T-helper 2 cell treated with Interferon-gamma antibody and Interleukin-4, amounts not matched to agents 5 μg/mL and 100 μg/mL, for 36 hours (primary cell): ENCODE data around the gene GABRG3.

Experiments
- DNase-seq: peaks from one replicate; pipeline ENCODE4 v3.0.0; 2021; ENCODE audit warnings: low spot score
- H3K27ac Mint-ChIP-seq: one replicate; pipeline ENCODE4 v1.8.0; 2021; ENCODE audit warnings: mild to moderate bottlenecking, mixed read lengths
- H3K27me3 Mint-ChIP-seq: one replicate; pipeline ENCODE4 v1.8.0; 2021; ENCODE audit warnings: low read depth, mixed read lengths
- H3K36me3 Mint-ChIP-seq: one replicate; pipeline ENCODE4 v1.8.0; 2021; ENCODE audit warnings: low read depth, mixed read lengths
- H3K4me1 Mint-ChIP-seq: one replicate; pipeline ENCODE4 v1.8.0; 2021; ENCODE audit warnings: low read depth, mixed read lengths
- H3K4me3 Mint-ChIP-seq: one replicate; pipeline ENCODE4 v1.8.0; 2022; ENCODE audit warnings: mild to moderate bottlenecking, moderate library complexity, mixed read lengths
- H3K9me3 Mint-ChIP-seq: one replicate; pipeline ENCODE4 v1.8.0; 2021; ENCODE audit warnings: mixed read lengths

Gene GABRG3

DNA sequence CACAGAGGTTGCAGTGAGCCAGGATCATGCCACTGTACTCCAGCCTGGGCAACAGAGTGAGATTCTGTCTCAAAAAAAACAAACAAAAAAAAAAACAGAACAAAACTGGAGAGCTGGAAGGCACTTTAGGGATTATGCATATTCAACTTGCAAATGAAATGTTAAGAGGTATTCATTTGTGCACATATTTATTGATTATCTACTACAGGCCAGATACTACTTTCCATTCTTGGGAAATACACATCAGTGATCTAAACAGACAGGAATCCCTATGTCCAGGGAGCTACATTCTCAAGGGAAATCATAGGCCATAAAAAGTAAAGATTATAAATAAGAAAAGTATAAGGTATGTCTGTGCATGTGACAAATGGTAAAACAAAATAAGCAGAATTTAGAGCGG, 322.6 kb downstream of the GABRG3 start:
- no peaks in the 10 kb centered on the region for H3K36me3 Mint-ChIP-seq
- no peak for DNase-seq
- peaks cover 48% of the 10 kb centered on the region for H3K9me3 Mint-ChIP-seq
- H3K4me3 Mint-ChIP-seq, result no peak overlapping the region
- H3K27me3 Mint-ChIP-seq, result no peaks in the 10 kb centered on the region
- no peak overlapping the region for H3K27ac Mint-ChIP-seq
- no peaks in the 10 kb centered on the region for H3K4me1 Mint-ChIP-seq

GRCh38 chr15:27317736-27318135, 346.8 kb downstream of the GABRG3 start:
- H3K27ac Mint-ChIP-seq, result no peak overlapping the region
- DNase-seq, result no peak
- H3K4me3 Mint-ChIP-seq, result no peak overlapping the region
- no peaks in the 10 kb centered on the region for H3K27me3 Mint-ChIP-seq
- H3K4me1 Mint-ChIP-seq, result no peaks in the 10 kb centered on the region
- H3K9me3 Mint-ChIP-seq, result peaks cover 40% of the 10 kb centered on the region
- no peaks in the 10 kb centered on the region for H3K36me3 Mint-ChIP-seq

DNA sequence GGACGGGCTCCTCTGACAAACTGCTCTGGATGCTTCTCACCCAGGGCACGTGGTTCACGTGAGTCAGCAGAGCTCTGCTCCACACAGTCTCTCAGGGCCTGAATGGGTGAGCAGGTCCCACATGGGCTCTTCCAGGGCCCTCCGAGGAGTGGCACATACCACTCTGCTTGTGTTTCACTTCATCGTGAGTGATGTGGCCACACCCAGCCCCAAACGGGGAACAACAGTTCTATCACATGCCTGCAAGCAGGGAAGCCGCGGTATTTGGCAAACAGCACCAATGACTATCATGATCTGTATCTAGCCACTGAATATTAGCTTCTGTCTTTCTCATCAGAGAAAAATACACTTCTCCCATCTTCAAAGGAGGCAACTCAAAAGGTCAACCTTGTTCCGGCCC, 352.8 kb downstream of the GABRG3 start:
- Mint-ChIP-seq H3K9me3 (peaks cover 59% of the 10 kb centered on the region), H3K4me1 (no peaks in the 10 kb centered on the region), H3K4me3 (no peak overlapping the region), H3K36me3 (no peaks in the 10 kb centered on the region), H3K27me3 (no peaks in the 10 kb centered on the region), H3K27ac (no peak overlapping the region)
- DNase-seq, result no peak

GRCh38 chr15:27324886-27325615, 354.1 kb downstream of the GABRG3 start:
- no peak for DNase-seq
- Mint-ChIP-seq H3K27ac (no peak overlapping the region), H3K36me3 (no peaks in the 10 kb centered on the region), H3K27me3 (no peaks in the 10 kb centered on the region), H3K9me3 (peaks cover 50% of the 10 kb centered on the region), H3K4me3 (no peak overlapping the region), H3K4me1 (no peaks in the 10 kb centered on the region)

- no peak overlapping the region for H3K4me3 Mint-ChIP-seq
- no peaks in the 10 kb centered on the region for H3K27me3 Mint-ChIP-seq
- peaks cover 45% of the 10 kb centered on the region for H3K9me3 Mint-ChIP-seq
- no peaks in the 10 kb centered on the region for H3K36me3 Mint-ChIP-seq
- H3K4me1 Mint-ChIP-seq, result no peaks in the 10 kb centered on the region
- DNase-seq, result no peak
- H3K27ac Mint-ChIP-seq, result no peak overlapping the region
These were observed 356.6 kb downstream of the GABRG3 start for GRCh38 chr15:27327467-27328025.

- H3K36me3 Mint-ChIP-seq, result no peaks in the 10 kb centered on the region
- H3K4me1 Mint-ChIP-seq, result no peaks in the 10 kb centered on the region
- peaks cover 41% of the 10 kb centered on the region for H3K9me3 Mint-ChIP-seq
- no peak overlapping the region for H3K4me3 Mint-ChIP-seq
- no peak for DNase-seq
- no peak overlapping the region for H3K27ac Mint-ChIP-seq
- no peaks in the 10 kb centered on the region for H3K27me3 Mint-ChIP-seq
These were observed 357.2 kb downstream of the GABRG3 start for GRCh38 chr15:27328186-27328585.

DNA sequence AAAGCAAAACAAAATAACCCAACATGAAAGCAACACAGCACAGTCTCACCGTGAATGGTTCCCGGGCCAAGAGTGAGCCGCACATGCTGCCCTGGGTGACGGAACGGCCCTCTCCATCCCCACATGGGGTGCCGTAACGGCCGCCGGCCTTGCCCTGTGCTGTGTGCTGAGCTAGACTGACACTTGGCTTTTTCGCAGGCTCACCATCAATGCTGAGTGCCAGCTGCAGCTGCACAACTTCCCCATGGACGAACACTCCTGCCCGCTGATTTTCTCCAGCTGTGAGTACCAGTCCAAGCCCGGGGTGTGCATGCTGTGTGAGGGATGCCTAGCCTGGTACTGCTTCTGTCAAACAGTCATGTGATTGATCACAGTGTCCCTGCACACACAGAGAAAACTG, 357.6 kb downstream of the GABRG3 start:
- Mint-ChIP-seq H3K36me3 (no peaks in the 10 kb centered on the region), H3K27ac (no peak overlapping the region), H3K9me3 (peaks cover 40% of the 10 kb centered on the region), H3K4me3 (no peak overlapping the region), H3K4me1 (no peaks in the 10 kb centered on the region), H3K27me3 (no peaks in the 10 kb centered on the region)
- DNase-seq, result no peak

DNA sequence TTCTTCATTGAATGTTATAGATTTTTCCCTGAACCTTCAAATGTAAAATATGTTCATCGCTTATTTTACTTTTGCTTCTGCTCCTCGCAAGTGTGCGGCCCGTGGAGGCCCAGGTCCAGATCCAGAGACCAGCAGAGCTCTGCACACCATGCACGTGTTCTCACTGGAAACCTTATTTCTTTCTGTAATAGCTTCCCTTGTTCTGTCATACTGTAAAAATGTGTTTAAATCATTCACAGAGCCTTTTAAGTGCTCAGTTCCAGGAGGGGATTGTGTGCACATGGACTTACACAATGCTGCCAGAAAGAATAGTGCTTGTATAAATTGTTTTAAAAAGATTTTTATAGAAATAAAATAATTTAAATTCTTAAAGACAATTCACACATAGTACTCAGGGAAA, 359.3 kb downstream of the GABRG3 start:
- H3K4me1 Mint-ChIP-seq, result no peaks in the 10 kb centered on the region
- H3K36me3 Mint-ChIP-seq, result no peaks in the 10 kb centered on the region
- DNase-seq, result no peak
- no peak overlapping the region for H3K27ac Mint-ChIP-seq
- peaks cover 26% of the 10 kb centered on the region for H3K9me3 Mint-ChIP-seq
- H3K27me3 Mint-ChIP-seq, result no peaks in the 10 kb centered on the region
- H3K4me3 Mint-ChIP-seq, result no peak overlapping the region

DNA sequence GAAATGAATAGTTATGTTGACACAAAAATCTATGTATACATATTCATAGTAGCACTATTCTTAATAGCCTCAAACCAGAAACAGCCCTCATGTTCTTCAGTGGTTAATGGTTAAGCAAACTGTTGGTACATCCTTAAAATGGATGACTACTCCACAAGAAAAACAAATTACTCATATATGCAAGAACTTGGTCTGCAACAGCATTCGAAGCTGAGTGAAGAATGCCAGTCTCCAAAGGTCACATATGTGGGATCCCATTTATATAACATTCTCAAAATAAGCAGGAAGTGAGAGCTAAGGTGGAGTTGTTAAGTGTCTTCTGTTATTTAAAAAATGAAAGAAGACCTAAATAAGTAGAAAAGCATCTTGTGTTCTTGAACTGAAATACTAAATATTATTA, 365.7 kb downstream of the GABRG3 start:
- H3K9me3 Mint-ChIP-seq, result peaks cover 34% of the 10 kb centered on the region
- H3K27ac Mint-ChIP-seq, result no peak overlapping the region
- DNase-seq, result no peak
- no peaks in the 10 kb centered on the region for H3K4me1 Mint-ChIP-seq
- H3K27me3 Mint-ChIP-seq, result no peaks in the 10 kb centered on the region
- no peaks in the 10 kb centered on the region for H3K36me3 Mint-ChIP-seq
- no peak overlapping the region for H3K4me3 Mint-ChIP-seq

- no peaks in the 10 kb centered on the region for H3K36me3 Mint-ChIP-seq
- H3K27me3 Mint-ChIP-seq, result no peaks in the 10 kb centered on the region
- no peak for DNase-seq
- no peaks in the 10 kb centered on the region for H3K4me1 Mint-ChIP-seq
- H3K4me3 Mint-ChIP-seq, result no peak overlapping the region
- H3K9me3 Mint-ChIP-seq, result peaks cover 49% of the 10 kb centered on the region
- H3K27ac Mint-ChIP-seq, result no peak overlapping the region
These were observed 368.2 kb downstream of the GABRG3 start for GRCh38 chr15:27339138-27339537.

DNA sequence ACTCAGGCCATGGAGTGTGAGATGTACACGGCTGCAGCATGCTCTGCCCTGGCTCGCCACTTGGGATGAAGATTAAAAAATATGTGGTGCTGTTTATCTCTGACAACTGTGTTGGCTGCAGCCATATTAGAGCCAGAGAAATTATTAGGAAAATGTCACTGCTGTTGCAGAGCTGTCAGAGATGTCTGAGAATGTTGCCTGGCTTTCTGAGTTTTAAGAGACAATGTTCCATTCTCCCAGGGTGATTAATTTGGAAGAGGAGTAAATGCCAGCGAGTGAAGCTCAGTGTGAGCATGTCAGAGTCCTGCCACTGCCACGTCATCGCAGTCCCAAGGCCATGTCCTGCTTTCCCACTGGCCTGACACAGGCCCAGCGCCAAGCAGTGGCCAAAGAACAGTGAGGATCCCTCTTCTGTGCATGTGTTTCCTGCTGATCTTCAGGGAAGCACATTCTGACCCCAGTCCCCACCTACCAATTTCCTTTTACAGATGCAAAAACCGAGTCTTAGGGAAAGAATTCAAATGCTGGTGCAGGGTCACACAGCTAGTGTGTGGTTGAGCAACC, 370.9 kb downstream of the GABRG3 start:
- no peaks in the 10 kb centered on the region for H3K4me1 Mint-ChIP-seq
- peaks cover 52% of the 10 kb centered on the region for H3K9me3 Mint-ChIP-seq
- no peak overlapping the region for H3K4me3 Mint-ChIP-seq
- no peaks in the 10 kb centered on the region for H3K36me3 Mint-ChIP-seq
- no peaks in the 10 kb centered on the region for H3K27me3 Mint-ChIP-seq
- no peak for DNase-seq
- H3K27ac Mint-ChIP-seq, result no peak overlapping the region

- Mint-ChIP-seq H3K36me3 (no peaks in the 10 kb centered on the region), H3K9me3 (peaks cover 44% of the 10 kb centered on the region), H3K27me3 (no peaks in the 10 kb centered on the region), H3K4me3 (no peak overlapping the region), H3K27ac (no peak overlapping the region), H3K4me1 (no peaks in the 10 kb centered on the region)
- DNase-seq, result no peak
These were observed 372.0 kb downstream of the GABRG3 start for GRCh38 chr15:27342991-27343390.

GRCh38 chr15:27352136-27352535, 381.2 kb downstream of the GABRG3 start:
- Mint-ChIP-seq H3K36me3 (no peaks in the 10 kb centered on the region), H3K27me3 (no peaks in the 10 kb centered on the region), H3K4me3 (no peak overlapping the region), H3K9me3 (peaks cover 12% of the 10 kb centered on the region), H3K27ac (no peak overlapping the region), H3K4me1 (no peaks in the 10 kb centered on the region)
- DNase-seq, result no peak

- Mint-ChIP-seq H3K27me3 (no peaks in the 10 kb centered on the region), H3K27ac (no peak overlapping the region), H3K36me3 (no peaks in the 10 kb centered on the region), H3K9me3 (peaks cover 6% of the 10 kb centered on the region), H3K4me1 (no peaks in the 10 kb centered on the region), H3K4me3 (no peak overlapping the region)
- DNase-seq, result no peak
These were observed 382.9 kb downstream of the GABRG3 start for GRCh38 chr15:27353856-27354255.
